ENCODE data around the gene SLC50A1. TPM values are rescaled to one million over a fixed set of nuclear protein-coding genes. Genes with fewer than 3 reads are reported as not detected.

Gene SLC50A1
- total and polyA plus RNA-seq, 4 donors: 12.7 to 23.3 (median 18.2) TPM

- 76% methylated on average over 5 of the region's 5 CpGs for WGBS
- DNase-seq (ENCODE audit: low spot score): no peak
- no peak for TF ChIP-seq YY1 (IDR thresholded peaks at IDR 0.05)
- no peak for TF ChIP-seq MAX (IDR thresholded peaks at IDR 0.05)
- TF ChIP-seq FOXA1 (IDR thresholded peaks at IDR 0.05): no peak
- TF ChIP-seq RXRA (IDR thresholded peaks at IDR 0.05): no peak
- no peak for TF ChIP-seq RAD21 (IDR thresholded peaks at IDR 0.05)
- TF ChIP-seq TAF1 (conservative IDR thresholded peaks at IDR 0.05): no peak
- TF ChIP-seq ATF3 (IDR thresholded peaks at IDR 0.05): no peak
- TF ChIP-seq GABPA (IDR thresholded peaks at IDR 0.05 in 1 of 2, conservative IDR thresholded peaks at IDR 0.05 in 1 of 2): no peak
- TF ChIP-seq ZBTB33 (IDR thresholded peaks at IDR 0.05): no peak
- no peak for TF ChIP-seq HNF4G (IDR thresholded peaks at IDR 0.05)
- no peak for TF ChIP-seq REST (IDR thresholded peaks at IDR 0.05)
- no peak for TF ChIP-seq EGR1 (IDR thresholded peaks at IDR 0.05; ENCODE audit: low read depth in 2 of 2)
- no peak for TF ChIP-seq HNF4A (conservative IDR thresholded peaks at IDR 0.05)
- TF ChIP-seq SP1 (IDR thresholded peaks at IDR 0.05): no peak
These were observed 33.9 kb downstream of the SLC50A1 start for GRCh38 chr1:155169541-155169940.

GRCh38 chr1:155170101-155170785 lies 34.6 kb downstream of the SLC50A1 start:
- 96% methylated on average over 2 of the region's 2 CpGs for WGBS
- H3K4me1 ChIP-seq (ENCODE audit: control insufficient read depth in 4 of 4, insufficient read depth in 4 of 4, low read length in 3 of 4): peaks cover 0 to 21% (median 15%) of the 10 kb centered on the region in 4 donors

More at GRCh38 chr1:155169541-155169940, 33.9 kb downstream of the SLC50A1 start:
- H3K36me3 ChIP-seq (ENCODE audit: control insufficient read depth in 4 of 4, insufficient read depth in 3 of 4, low read depth in 1 of 4, low read length in 3 of 4): peaks cover 0 to 11% (median 5%) of the 10 kb centered on the region in 4 donors
- no peak overlapping the region for H3K9ac ChIP-seq (ENCODE audit: low read depth in 1 of 2, low read length in 2 of 2)
- peaks cover 0 to 21% (median 15%) of the 10 kb centered on the region in 4 donors for H3K4me1 ChIP-seq (ENCODE audit: control insufficient read depth in 4 of 4, insufficient read depth in 4 of 4, low read length in 3 of 4)
- H3K27me3 ChIP-seq (ENCODE audit: control insufficient read depth in 4 of 4, insufficient read depth in 4 of 4, low read length in 3 of 4): peaks cover 0 to 3% (median 0%) of the 10 kb centered on the region in 4 donors
- no peak overlapping the region for H3K27ac ChIP-seq (ENCODE audit: low read depth in 1 of 2, low read length in 2 of 2)
- H3K4me3 ChIP-seq (ENCODE audit: low read depth in 1 of 3, low read length in 3 of 3): no peak overlapping the region
- H3K9me3 ChIP-seq (ENCODE audit: control insufficient read depth in 4 of 4, low read length in 3 of 4): no peaks in the 10 kb centered on the region

More at GRCh38 chr1:155170101-155170785, 34.6 kb downstream of the SLC50A1 start:
- no peak overlapping the region for H3K9ac ChIP-seq (ENCODE audit: low read depth in 1 of 2, low read length in 2 of 2)
- TF ChIP-seq NR2F2 (IDR thresholded peaks at IDR 0.05): no peak
- no peak for TF ChIP-seq FOXA1 (IDR thresholded peaks at IDR 0.05)
- no peak for TF ChIP-seq SP1 (IDR thresholded peaks at IDR 0.05)
- no peak for TF ChIP-seq YY1 (IDR thresholded peaks at IDR 0.05)
- no peak overlapping the region for H3K4me3 ChIP-seq (ENCODE audit: low read depth in 1 of 3, low read length in 3 of 3)
- peaks cover 0 to 3% (median 0%) of the 10 kb centered on the region in 4 donors for H3K27me3 ChIP-seq (ENCODE audit: control insufficient read depth in 4 of 4, insufficient read depth in 4 of 4, low read length in 3 of 4)
- H3K9me3 ChIP-seq (ENCODE audit: control insufficient read depth in 4 of 4, low read length in 3 of 4): no peaks in the 10 kb centered on the region
- no peak for DNase-seq (ENCODE audit: low spot score)
- H3K27ac ChIP-seq (ENCODE audit: low read depth in 1 of 2, low read length in 2 of 2): no peak overlapping the region
- H3K36me3 ChIP-seq (ENCODE audit: control insufficient read depth in 4 of 4, insufficient read depth in 3 of 4, low read depth in 1 of 4, low read length in 3 of 4): peaks cover 0 to 11% (median 5%) of the 10 kb centered on the region in 4 donors

All from liver (tissue), 9 donors.